GM18505 (cell line): ENCODE results near the gene IL16.
"Not testable (repeated sequence)": the region's sequence is repeated elsewhere in the genome, so short reads cannot be mapped to it uniquely, and the experiment has no call there.

Source experiments
- ATAC-seq: cut with Tn5 transposase; IDR thresholded peaks from one replicate; pipeline ENCODE4 v1.9.1; 2021; ENCODE audit not compliant: unreplicated experiment
- POLR2A ChIP-seq: IDR thresholded peaks from 4 replicates; pipeline ENCODE4 v1.6.1; 2011; ENCODE audit warnings: borderline replicate concordance; ENCODE audit not compliant: insufficient read depth, insufficient read length; ENCODE audit errors: extremely low read depth

IL16 gene

GRCh38 chr15:81323559-81323943 is 126.9 kb downstream of the IL16 start:
- no peak for TF ChIP-seq POLR2A
- ATAC-seq = peak; percentile 24

DNA sequence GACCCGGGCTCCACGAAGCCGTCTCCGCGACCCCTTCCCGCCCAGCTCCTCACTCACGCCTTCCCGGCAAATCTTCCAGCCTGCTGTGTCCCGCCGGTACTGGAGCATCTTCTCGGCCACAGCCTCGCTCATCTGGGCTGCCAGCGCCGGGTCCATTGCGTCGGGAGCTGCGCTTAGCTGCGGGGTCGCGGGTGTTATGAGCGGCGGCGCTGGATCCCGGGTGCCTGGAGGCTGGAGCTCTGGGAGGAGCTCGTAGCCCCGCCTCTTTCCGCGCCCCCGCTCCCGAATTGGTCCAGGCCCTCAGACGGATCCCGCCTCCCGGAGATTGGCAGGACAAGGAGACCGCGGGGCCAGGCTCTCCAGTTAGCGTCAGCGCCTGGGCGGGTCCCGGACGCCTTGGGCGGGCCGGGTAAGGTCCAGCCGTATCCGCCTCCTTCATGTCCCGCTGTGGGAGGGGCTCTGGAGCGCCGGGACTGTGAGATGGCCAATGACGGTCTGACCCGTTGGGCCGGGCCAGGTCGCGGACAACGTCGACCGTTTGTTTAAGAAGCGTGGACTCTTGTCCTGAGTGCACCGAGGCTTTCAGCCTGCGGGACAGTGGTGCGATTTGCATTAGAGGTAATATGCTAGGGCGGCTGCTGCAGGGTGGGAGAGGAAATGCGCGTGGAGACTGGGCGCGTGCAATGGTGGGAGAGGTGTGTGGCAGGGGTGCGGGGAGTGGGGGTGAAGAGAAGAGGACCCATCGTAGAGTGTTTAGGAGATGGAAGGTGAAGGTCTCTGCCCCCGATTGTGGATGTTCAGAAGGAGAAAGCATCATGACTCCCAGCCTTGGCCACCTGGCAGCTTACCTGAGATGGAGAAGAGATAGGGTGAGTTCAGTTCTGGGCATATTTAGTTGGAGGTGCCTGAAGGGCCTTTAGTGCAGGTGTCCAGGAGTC is 127.5 kb downstream of the IL16 start, which contains the start of gene STARD5:
Gene STARD5 (minus strand): TSS at position 198 of the 938 bp plus-strand sequence. CDS start 42 bp downstream, at position 156.
- TF ChIP-seq POLR2A = peak; percentile 85
- peak; percentile 99 for ATAC-seq

DNA sequence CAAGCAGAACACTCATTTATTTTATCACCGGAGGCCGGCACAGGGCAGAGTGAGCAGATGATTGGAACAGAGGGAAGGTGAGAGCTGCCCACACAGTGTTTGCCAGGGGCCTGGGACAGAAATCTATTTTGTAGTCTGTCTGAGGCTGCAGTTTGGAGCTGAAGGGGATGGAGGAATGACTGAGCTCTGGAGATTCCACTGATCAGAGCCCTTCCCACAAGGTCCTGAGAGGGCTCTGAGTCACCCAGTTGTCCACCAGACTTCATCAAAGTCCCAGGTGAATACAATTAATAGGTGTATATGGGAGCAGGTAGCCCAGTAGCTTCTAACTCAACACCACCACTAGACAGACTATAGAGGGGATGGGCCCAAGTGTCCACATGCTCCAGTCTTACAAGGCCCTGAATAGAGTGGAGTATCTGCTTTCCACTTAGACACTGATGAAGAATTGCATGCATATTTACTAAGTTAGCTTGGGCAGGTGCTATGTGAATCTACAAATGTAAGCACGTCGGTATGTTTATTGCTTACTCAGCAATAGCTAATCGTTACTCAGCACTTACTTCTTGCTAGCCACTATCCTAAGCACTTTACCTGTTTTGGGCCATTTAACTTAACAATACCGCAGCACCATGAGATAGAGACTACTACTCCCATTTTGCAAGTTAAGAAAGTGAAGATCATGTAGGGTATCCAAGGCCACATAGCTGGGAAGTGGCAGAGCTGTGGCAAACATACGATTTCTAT is 130.0 kb downstream of the IL16 start:
- no peak for ATAC-seq
- no peak for TF ChIP-seq POLR2A

- ATAC-seq = no peak
- no peak for TF ChIP-seq POLR2A
Measured at GRCh38 chr15:81327516-81327915, 130.8 kb downstream of the IL16 start.

DNA sequence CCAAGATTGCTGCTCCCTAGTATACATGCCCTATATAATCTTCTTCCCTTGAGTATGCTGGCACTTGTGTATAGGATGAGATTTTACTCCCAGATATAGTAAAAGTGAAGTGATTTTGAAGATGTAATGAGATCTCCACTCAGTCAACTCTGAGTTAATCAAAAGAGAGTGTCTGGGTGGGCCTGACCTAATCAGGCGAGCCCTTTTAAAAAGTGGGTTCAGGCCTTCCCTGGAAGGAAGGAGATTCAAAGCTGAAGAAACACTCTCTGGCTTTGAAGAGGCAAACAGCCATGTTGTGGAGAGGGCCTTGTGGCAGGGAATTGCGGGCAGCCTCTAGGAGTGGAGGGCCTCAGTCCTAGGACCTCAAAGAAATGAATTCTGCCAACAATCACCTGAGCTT is 132.8 kb downstream of the IL16 start:
- TF ChIP-seq POLR2A = no peak
- no peak for ATAC-seq

GRCh38 chr15:81330366-81331090 is 133.8 kb downstream of the IL16 start:
- no peak for ATAC-seq
- TF ChIP-seq POLR2A = no peak

DNA sequence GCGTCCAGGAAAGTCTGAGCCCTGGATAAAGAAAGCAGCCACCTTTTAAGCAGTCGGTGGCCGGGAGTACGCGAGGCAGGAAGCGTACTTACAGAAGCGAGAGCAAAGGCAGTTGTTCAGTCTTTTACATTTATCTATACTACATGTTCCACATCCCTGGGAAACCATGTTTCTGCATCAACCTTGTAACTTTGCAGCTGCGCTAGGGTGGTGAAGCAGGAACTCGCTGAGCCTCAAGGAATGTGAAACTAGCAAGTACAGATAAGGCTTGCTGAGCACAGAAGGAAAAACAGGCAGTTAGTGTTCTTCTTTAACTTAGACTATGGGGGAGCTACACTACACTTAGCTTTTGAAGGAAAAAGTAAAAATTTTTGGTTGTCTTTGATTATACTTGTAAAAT is 134.5 kb downstream of the IL16 start:
- ATAC-seq = not testable (repeated sequence)

DNA sequence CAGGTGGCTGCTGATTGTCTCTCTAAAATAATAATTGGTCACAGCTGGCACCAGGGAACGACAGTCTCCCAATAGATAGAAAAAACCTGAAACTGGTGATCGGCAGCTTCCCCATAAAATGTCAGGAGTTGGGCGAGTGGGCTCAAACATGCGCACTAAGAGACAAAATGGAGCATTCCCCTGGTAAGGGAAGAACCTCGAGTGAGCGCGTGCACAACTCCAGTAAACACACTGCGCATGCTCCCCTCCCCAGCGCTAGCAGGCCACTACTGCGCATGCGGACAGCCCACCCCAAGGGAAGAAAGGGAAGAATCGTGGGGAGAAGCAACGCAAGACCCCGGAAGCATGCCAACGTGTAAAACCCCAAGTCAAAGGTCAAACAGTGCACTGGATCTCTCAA is 134.9 kb downstream of the IL16 start:
- TF ChIP-seq POLR2A = no peak
- no peak for ATAC-seq

DNA sequence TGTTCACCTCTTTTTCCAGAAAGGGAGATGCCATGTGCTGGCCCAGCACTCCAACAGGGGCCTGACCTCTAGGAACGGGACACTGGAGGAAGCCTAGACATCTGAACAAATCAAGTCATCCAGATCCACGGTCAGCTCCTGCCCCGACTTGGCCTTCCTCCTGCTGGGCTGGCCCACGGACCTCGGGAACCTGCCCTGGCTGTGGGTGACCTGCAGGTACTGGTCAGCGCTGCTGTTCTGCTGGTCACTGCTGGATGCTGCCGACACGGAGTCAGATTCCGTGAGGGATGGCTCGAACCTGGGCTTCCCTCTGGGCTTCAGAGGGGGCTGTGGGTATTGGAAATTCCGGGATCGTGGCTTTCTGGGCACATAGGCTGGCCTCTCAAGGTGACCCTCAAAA is 135.6 kb downstream of the IL16 start:
- TF ChIP-seq POLR2A = no peak
- no peak for ATAC-seq

GRCh38 chr15:81333363-81333762 is 136.7 kb downstream of the IL16 start:
- TF ChIP-seq POLR2A = no peak
- ATAC-seq = no peak

- no peak for TF ChIP-seq POLR2A
- ATAC-seq = no peak
Measured at GRCh38 chr15:81334768-81335435, 138.2 kb downstream of the IL16 start.

- no peak for ATAC-seq
- no peak for TF ChIP-seq POLR2A
Measured at GRCh38 chr15:81335631-81336030, 139.0 kb downstream of the IL16 start.

GRCh38 chr15:81336568-81336967 is 139.9 kb downstream of the IL16 start:
- ATAC-seq = no peak
- no peak for TF ChIP-seq POLR2A
